NCI-H774 (cell line): Measurements from ENCODE around the gene PNMA6E.

Experiments
- DNase-seq: peaks from one replicate; lab custom pipeline; 2025; lab: John Stamatoyannopoulos, UW

Gene PNMA6E

GRCh38 chrX:153384390-153384789 lies 16.8 kb downstream of the PNMA6E start:
- DNase-seq: no peak

GRCh38 chrX:153382563-153383482 lies 18.3 kb downstream of the PNMA6E start:
- no peak for DNase-seq

- peak; percentile 74 for DNase-seq
Observed at GRCh38 chrX:153381684-153382532, 19.2 kb downstream of the PNMA6E start.

- no peak for DNase-seq
Observed at GRCh38 chrX:153380691-153381090, 20.5 kb downstream of the PNMA6E start.

GRCh38 chrX:153379971-153380581 lies 21.1 kb downstream of the PNMA6E start:
- no peak for DNase-seq

GRCh38 chrX:153379508-153379907 lies 21.6 kb downstream of the PNMA6E start:
- no peak for DNase-seq

- DNase-seq: no peak
Observed at GRCh38 chrX:153378607-153379006, 22.5 kb downstream of the PNMA6E start.

GRCh38 chrX:153377727-153378126 lies 23.4 kb downstream of the PNMA6E start:
- no peak for DNase-seq

GRCh38 chrX:153375571-153375970 lies 25.6 kb downstream of the PNMA6E start:
- DNase-seq: no peak

GRCh38 chrX:153374426-153374825 lies 26.7 kb downstream of the PNMA6E start:
- DNase-seq: no peak

- no peak for DNase-seq
Observed at GRCh38 chrX:153372949-153373348, 28.2 kb downstream of the PNMA6E start.

- no peak for DNase-seq
Observed at GRCh38 chrX:153371256-153371655, 29.9 kb downstream of the PNMA6E start.

- no peak for DNase-seq
Observed at GRCh38 chrX:153370293-153371055, 30.7 kb downstream of the PNMA6E start.

- DNase-seq: no peak
Observed at GRCh38 chrX:153366878-153367538, 34.1 kb downstream of the PNMA6E start.

- no peak for DNase-seq
Observed at GRCh38 chrX:153366119-153366518, 35.0 kb downstream of the PNMA6E start.

GRCh38 chrX:153365670-153366069 lies 35.5 kb downstream of the PNMA6E start:
- no peak for DNase-seq

- no peak for DNase-seq
Observed at GRCh38 chrX:153361781-153362397, 39.3 kb downstream of the PNMA6E start.

- no peak for DNase-seq
Observed at GRCh38 chrX:153357877-153358276, 43.3 kb downstream of the PNMA6E start.

- no peak for DNase-seq
Observed at GRCh38 chrX:153353416-153353815, 47.7 kb downstream of the PNMA6E start.

- no peak for DNase-seq
Observed at GRCh38 chrX:153352858-153353257, 48.3 kb downstream of the PNMA6E start.

GRCh38 chrX:153351981-153352380 lies 49.2 kb downstream of the PNMA6E start:
- no peak for DNase-seq
